ENCODE results near the gene ARMC6.

Gene ARMC6

DNA sequence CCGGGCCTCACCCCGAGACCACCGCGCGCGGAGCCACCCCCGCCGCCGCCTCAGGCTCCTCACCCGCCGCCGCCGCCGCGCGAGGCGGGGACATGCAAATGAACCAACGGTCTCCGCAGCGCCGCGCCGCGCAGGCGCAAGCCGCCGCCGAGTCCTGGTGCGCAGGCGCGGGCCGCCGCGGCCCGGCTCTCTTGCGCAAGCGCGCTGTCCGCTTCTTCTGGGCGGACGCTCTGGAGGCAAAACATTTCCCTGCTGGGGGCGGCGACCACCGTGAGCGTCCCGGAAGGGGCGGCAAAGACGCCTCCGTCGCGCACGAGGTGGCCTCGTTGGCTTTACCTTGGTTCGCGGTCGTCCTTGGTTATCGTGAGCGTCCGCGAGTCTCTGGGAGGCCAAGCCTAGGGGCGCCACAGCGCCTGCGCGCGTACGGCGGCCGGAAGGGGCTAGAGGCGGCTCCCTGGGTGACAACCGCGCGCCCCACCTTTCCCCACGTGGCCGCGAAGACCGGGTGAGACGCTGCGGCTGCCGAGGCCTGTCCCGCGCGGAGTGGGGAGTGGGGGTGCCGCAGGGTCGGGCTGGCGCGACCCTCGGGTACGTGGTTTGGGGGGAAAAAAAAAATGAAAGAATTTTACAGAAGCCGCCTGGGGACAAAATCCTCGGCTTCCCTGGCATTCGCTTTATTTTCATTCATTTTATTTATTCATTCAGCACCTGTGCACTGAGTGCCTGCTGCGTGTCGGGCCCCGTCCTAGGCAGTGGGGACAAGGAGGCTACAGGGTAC, at the start of gene ARMC6, which contains the start of gene SUGP2:
Gene ARMC6 (plus strand): TSS at position 178 of the 778 bp plus-strand sequence. CDS start 607 bp downstream, outside the sequence.
Gene SUGP2 (minus strand): TSS at position 92 of the 778 bp plus-strand sequence. CDS start 2,446 bp downstream, outside the sequence.
- DNase-seq: peak; percentile 98

DNA sequence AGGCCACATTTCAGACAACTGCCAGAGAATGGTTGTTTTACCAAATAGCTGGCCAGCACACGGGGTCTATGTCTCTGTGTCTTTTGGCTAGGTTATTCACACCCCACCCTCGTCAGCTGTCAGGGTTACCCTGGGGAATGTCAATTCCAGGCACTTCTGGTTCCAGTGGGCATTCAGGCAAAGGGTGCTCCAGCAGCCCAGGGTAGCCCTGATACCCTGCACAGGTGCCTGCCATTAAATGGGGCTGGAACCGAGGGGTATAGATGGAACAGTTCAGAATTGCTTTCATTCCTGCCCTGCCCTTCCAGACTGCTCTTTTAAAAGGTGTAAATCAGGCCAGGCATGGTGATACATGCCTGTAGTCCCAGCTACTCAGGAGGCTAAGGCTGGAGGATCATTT, 49.2 kb upstream of the ARMC6 start:
- no peak for DNase-seq

DNA sequence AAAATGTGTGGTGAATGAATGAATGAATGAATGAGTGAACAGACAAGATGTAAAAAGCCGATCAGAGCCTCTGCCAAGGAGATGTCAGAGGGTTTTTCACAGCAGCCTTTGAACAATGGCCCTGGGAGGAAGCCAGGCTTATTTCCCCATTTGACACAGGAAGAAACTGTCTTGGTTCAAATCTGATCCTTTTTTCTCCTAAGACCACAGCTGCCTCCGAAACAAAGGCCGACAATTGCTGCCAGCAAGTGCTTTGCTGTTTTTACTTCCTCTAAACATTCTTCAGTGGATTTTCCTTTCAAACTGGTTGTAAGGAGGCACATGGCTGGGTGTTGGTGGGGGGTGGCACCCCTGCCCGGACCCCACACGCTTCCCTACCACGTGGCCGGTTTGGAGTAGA, 48.1 kb upstream of the ARMC6 start:
- no peak for DNase-seq

DNA sequence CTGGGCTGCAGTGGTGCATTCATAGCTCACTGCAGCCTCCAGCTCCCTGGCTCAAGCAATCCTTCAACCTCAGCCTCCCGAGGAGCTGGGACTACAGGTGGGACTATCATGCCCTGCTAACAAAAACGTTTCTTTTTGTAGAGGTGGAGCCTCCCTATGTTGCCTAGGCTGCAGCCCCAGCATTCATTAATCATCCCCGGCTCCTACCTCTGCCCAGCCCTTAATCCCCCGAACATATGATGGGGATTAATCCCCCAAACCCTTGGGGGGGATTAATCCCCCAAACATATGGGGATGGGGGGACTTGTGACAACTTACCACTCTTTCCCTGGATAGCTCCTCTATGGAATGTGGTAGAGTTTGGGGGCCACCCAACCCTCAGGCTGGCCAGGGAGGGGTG, 45.9 kb upstream of the ARMC6 start:
- DNase-seq: peak; percentile 98

DNA sequence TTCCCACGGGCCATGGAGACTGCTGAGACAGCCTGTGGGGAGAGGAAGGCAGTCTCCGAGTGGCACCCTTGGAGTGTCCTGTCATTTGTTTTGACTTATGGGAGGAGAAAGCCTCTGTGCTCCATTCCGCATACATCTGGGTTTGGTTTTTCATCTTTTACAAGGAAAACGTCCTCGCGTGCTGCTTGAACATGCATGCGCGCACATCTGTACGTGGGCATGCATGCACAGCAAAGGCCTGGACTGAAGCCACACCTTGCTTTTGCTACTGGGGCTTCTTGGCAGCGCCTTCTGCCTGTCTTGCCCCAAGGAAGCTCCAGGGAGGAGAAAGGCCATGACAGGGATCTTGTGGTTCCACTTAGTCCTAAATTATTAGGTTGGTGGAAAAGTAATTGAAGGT, 44.1 kb upstream of the ARMC6 start:
- no peak for DNase-seq

DNA sequence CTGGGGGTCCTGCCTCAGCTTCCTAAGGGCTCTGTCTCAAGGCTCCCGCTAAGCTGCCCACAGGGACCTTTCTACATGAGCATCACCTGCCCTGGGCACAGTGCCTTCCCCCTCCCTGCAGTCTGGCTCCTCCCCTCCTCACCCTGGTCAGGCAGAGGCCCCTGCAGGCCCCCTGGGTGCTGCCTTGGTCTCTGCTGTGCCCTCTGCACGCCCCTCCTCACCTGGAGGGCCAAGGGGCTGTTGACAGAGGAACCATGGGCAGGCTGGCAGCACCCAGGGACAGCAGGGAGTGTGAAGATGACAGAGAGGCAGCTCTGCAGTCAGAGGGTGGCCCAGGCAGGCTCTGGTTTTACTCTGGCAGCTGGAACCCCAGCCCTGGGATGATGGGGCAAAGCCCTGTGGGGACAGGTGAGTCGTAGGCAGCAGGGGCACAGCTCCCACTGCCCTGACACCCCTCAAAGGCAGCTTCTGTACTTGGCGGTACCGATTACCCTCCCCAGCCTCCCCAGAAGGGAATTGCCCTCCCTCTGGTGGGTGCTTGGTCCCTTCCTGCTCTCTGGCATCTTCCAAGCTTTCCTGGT, 43.2 kb upstream of the ARMC6 start:
- no peak for DNase-seq

DNA sequence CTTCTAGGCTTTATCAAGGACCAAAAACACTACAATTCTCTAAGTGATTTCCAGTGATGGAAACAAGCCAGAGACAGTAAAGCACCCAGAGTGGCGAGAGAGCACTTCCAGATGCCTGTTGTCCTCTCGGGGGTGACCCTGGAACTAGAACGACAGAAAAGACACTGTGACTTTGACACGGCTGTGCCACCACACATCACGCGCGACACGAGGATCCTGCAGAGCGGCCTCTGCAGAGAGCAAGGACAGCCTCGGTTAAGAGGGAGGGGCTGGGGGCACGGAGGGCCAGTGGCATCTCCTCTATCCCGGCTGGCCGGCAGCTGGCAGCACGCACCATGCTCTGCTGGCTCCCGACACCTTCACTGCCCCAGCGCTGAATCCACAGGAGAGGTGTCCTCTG, 42.4 kb upstream of the ARMC6 start:
- no peak for DNase-seq

DNA sequence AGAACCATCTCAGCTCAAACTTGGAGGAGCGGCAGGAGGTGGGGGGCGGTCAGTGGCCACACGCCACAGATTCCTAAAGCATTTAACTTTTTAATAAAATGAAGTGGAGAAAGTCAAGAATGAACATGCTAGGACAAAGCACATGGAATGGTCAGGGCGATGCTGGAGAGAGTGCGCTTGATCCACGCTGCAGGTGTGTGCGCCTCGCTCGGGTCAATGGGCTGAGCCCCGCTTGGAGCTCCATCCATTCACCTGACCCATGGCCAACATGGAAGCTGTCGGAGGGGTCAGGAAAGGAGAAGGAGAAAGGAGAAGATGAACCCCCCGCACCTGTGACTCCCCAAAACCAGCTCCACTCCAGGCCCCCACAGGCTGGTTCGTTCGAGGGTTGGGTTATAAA, 41.9 kb upstream of the ARMC6 start:
- no peak for DNase-seq

DNA sequence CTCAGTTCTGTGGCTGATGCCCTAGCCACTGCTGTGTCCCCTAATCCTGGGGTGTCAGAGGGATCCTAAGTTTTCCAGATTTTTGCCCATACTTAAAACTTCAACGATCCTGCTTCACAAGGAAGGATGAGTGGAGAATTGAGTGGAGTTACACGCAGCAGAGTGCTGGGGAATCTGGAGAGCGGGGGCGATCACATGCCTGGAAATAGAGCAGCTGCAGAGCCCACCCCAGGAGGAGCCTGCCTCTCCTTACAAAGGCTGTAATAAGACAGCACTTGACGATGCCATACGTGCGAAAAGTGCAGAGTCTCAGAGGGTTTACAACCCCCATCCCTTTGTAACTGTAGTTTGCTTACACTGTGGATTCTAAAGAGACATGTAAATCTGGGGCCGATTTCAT, 40.7 kb upstream of the ARMC6 start:
- peak; percentile 59 for DNase-seq

DNA sequence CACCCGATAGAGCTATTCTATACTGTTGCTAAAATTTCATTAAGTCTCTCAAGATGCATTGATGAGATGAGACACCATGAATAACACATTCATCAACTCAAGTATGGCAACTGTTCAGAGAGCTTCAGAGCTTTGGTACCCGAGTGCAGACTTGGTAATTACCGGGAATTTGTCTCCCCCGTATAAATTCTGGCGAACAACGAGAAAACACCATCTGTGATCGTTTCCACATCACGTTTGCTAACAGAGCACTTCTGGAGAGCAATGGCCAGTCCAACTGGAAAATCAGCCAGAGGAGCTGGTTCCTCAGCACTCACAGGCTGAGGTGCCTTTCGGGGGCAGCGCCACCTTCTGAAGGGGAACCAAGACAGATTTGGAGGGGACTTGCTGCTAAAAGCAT, 40.3 kb upstream of the ARMC6 start:
- no peak for DNase-seq

DNA sequence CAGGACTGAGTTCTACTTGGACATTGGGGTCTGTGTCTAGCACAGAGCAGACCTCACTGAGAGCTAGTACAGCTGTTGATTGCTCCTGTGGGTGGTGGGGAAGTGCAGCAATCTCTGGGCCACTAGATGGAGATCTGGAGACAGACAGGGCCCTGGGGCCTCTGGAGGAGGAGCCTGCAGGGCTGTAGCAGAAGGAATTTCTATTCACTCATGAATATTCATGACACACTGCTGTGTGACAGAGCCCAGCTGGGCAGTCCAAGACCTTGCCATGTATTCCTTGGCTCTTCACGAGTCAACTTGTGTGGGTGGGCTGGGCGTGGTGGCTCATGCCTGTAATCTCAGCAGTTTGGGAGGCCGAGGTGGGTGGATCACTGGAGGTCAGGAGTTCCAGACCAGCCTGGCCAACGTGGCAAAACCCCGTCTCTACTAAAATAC, 37.6 kb upstream of the ARMC6 start:
- peak; percentile 92 for DNase-seq

DNA sequence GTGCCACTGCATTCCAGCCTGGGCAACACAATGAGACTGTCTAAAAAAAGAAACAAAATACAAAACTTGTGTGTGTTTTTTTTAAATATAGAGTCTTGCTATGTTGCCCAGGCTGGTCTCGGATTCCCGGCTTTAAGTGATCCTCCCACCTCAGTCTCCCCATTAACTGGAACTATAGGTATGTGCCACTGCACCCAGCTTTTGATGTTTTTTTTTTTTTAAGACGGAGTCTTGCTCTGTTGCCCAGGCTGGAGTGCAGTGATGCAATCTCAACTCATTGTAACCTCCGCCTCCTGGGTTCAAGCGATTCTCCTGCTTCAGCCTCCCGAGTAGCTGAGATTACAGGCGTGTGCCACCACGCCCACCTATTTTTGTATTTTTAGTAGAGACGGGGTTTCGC, 37.1 kb upstream of the ARMC6 start:
- no peak for DNase-seq

DNA sequence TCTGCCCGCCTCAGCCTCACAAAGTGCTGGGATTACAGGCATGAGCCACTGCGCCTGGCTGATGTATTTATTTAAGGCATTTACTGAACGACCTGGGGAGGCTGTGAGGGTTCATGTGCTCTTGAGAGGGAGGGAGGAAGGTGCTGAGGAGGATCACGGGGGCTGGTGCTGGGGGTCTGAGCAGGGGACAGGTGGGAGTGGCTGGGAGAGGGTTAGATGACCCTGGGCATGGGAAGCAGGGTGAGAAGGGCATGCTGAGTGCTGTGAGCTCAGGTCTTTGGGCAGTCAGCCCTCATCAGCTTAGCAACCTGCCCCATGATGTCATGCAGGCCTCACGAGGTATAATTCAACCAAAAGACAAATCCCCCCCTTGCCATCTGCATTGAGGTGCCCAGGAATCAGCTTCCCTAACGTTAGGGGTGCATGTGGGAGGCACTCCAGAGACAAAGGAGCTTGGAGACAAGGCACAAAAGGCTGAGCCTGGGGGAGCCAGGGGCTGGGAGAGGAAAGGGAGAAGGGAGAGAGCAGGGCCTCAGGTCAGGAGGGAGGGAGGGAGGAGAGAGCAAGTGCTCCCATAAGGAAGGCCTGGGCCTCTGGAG, 36.5 kb upstream of the ARMC6 start:
- peak; percentile 69 for DNase-seq

DNA sequence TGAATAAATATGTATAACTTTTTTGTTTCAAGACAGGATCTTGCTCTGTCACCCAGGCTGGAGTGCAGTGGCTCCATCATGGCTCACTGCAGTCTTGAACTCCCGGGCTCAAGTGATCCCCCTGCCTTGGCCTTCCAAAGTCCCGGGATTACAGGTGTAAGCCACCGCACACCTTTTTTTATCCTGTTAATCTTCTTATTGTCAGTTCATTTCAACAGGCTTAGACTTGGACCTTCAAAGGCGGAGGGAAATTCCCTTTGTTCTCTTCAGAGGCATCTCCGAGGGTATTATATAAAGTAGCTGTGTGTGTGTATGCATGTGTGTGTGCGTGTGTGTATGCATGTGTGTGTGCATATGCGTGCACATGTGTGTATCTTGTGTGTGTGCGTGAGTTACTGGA, 35.1 kb upstream of the ARMC6 start:
- DNase-seq: peak; percentile 79

DNA sequence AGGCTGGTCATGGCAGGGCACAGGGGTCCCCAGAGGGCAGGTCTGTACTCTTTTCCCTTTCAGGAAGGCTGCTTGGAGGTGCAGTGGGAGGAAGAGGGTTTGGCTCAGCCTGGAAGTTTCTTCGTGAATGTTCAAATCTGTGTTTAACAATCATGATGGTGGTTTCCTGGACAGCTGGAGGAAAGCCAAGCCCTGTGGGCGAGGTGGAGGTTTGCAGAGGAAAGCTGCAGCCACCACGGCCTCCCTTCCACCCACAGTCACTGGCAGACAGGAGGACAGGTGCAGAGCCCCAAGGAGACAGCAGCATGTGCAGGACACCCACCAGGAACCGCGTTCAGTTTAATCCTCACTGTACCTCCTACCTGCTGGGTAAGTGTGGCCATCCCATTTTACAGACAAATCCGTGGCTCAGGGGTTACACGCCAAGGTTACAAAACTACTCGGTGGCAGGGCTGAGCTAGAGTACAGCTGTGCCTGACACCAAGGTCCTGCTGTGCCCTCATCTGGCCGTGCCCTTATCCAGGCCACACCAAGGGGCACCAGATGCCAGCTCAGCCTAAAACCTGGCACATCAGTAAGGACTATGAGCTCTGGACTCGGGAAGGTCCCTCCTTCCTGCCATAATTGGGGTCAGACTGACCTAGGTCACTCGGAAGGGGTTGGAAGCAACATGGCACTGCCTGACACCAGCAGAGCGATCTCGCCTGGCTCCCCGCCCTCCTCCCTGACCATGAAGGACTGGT, 34.2 kb upstream of the ARMC6 start:
- no peak for DNase-seq

DNA sequence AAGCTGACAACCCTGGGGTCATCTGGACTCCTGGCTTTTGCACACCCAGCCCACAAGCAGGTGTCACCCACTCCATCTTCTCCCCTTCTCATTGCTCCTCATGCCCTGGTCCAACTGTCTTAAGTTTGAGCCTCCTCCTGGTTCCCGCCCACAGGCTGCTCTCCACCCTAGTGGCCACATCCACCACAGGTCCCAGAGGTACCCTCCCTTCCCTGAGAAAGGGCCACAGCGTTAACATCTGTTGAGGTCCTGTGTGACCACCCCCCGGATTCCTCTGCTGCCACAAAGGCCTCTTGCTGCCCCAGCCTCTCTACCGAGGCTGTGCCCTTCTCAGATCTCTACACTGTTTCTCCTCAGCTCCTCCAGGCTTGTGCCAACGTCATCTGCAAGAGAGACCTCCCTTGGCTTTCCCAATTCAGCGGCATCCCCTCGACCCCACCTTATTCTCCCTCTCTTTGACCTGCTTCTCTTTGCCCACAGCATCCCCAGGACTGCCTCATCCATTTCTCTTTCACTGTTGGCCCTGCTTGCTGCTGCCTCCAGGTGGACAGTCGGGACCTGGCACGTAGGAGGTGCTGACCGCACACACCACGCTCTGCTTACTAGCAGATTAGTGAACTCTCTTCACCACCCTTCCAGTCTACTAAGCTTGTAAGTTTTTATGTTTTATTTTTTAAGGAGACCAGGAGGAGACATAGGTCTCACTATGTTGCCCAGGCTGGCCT, 33.3 kb upstream of the ARMC6 start:
- peak; percentile 38 for DNase-seq

DNA sequence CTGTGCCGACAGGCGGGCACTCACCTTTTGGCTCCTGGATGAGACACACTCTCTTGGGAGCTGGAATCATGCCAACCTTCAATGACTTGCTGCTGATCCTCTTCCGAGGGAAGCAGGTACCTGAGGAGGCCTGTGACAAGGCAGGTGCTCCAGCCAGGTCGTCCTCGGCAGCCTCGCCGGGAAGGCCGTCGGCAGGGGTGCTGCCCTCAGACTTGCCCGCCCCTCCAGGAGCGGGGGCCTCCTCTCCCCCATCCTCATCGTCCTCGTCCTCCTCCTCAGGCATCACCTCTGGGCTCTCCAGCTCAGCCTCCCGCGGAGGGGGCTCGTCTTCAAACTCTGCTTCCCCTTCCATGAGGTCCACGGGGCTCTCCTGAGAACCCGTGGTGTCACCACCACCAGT, 29.3 kb upstream of the ARMC6 start:
- no peak for DNase-seq

DNA sequence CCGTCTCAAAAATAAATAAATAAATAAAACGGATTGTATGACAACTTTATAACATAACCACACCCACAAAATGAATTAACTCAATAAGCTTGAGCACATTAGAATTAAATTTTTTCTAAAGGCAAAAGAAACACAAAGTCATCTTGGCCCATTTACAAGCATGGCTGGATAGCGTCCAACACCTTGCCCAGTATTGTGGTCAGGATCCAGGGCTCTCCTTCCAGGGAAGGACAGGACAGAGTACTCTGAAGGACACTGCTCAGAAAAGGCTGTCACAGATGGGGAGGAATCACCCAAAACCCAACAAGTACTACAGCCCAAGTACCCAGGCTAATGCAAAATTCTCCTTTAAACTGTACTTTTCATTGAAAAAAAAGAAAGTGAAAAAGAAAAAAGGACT, 27.2 kb upstream of the ARMC6 start:
- DNase-seq: no peak

DNA sequence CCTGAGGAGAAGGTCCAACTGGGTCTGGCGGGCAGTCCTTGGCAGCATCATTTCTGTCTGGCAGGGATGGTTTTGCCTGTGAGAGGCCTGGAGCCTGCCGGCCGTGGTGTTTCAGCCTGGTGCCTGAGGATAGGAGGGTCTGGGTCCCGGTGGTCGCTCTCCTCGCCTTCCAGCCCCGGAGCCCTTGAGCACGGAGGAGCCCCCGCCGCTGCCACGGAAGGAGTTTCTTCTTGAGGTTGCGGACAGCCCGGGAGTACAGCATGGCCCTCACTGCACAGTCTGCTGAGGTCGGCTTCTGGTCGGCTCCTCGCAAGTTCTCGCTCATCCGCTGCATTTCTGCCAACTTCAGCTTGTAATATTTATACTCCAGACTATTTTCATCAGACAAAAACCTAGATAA, 23.5 kb upstream of the ARMC6 start:
- no peak for DNase-seq

DNA sequence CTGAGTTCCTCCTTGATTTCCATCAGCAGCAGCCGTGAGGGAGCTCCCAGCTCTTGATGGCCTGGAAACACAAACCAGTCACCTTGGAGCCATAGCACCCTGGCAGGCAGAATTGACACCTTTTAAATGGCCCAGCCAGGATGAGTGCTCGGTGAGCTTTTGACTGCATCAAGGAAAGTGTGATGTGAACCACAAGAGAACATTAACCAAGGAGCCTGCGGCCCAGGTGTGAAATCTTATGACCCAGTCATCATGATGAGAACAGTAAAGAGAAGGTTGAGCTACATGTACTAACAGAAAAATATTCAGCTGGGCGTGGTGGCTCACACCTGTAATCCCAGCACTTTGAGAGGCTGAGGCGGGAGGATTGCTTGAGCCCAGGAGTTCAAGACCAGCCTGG, 22.9 kb upstream of the ARMC6 start:
- DNase-seq: no peak

DNA sequence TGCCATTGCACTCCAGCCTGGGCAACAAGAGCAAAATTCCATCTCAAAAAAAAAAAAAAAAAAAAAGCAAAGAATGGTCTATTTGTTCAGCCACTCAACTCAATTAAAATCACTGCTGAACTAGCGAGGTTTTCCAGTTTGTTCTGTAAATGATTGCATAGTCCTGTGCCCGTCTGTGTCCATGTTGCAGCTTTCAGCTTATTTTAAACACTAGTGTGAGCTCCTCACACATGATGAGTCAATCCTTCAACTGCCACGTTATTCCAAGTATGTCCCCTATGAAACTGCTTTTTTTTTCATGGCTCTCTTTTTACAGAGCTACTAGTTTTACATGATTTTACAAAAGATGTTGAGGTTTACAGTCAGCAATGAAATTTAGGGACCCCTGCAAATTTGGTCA, 12.3 kb upstream of the ARMC6 start:
- DNase-seq: no peak

DNA sequence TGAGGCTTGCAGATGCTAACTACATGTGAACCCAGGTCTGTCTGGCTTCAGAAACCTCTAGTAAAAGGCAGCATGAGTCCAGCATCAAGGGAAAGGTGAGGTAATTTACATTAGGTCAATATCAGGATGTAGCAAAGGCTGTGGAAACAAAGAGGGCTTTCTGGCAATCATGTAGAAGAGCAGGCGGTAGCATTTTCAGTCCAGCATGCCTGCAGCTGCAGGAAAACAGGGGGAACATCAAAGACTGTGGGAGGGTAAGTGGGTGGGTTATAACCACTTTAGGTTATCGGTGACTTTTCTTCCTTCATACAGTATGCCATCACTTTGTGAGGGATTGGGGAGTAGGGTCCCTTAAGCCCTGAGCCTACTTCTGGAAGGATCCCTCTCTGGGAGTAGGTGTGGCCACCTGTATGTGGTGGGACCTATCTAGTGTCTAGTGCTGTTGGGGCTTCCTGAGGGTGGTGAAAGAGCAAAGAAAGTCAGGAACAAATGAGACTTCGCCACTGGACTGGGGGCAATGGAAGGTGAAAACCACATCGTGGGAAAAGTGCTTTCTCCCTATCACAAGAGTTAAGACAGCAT, 10.9 kb upstream of the ARMC6 start:
- no peak for DNase-seq
